HepG2 (cell line): Measurements from ENCODE around the gene ADAP2. TPM values are rescaled to one million over a fixed set of nuclear protein-coding genes. Genes with fewer than 3 reads are reported as not detected.

Source experiments
- ELF3 ChIP-seq: IDR thresholded peaks from 2 replicates; pipeline ENCODE4 v1.6.1; 2016; ENCODE audit warnings: missing genetic modification reagents, missing compliant biosample characterization
- FLYWCH1 ChIP-seq: sonication (generic); formaldehyde crosslinking; IDR thresholded peaks from 2 replicates; pipeline ENCODE4 v1.8.1; 2023; ENCODE audit warnings: mild to moderate bottlenecking, missing genetic modification reagents
- ISL2 ChIP-seq: sonication (generic); formaldehyde crosslinking; IDR thresholded peaks from 2 replicates; pipeline ENCODE4 v1.5.0; 2020; ENCODE audit warnings: missing genetic modification reagents
- MYPOP ChIP-seq: sonication (generic); formaldehyde crosslinking; IDR thresholded peaks from 2 replicates; pipeline ENCODE4 v1.8.1; 2023; ENCODE audit warnings: mild to moderate bottlenecking, moderate library complexity, missing genetic modification reagents
- NAIF1 ChIP-seq: sonication (generic); formaldehyde crosslinking; IDR thresholded peaks from 2 replicates; pipeline ENCODE4 v1.5.0; 2020; ENCODE audit warnings: mild to moderate bottlenecking, missing genetic modification reagents, borderline replicate concordance
- NR0B2 ChIP-seq: sonication (generic); formaldehyde crosslinking; IDR thresholded peaks from 2 replicates; pipeline ENCODE4 v1.4.0; 2020; ENCODE audit warnings: mild to moderate bottlenecking, missing genetic modification reagents
- SRSF9 ChIP-seq: fragments of 200-400 bp; formaldehyde crosslinking; IDR thresholded peaks from 2 replicates; pipeline ENCODE4 v1.6.1; 2018; ENCODE audit warnings: borderline replicate concordance, mild to moderate bottlenecking, low read depth, low read length; ENCODE audit not compliant: insufficient read depth, poor library complexity, severe bottlenecking
- SUZ12 ChIP-seq: fragments of 150-350 bp; IDR thresholded peaks from 2 replicates; pipeline ENCODE4 v1.6.1; 2014; ENCODE audit warnings: low read depth, low read length
- ZBTB40 ChIP-seq, 2 experiments: fragments of 450-650 bp in 1 of 2; sonication (generic) in 1 of 2; formaldehyde crosslinking in 1 of 2; IDR thresholded peaks; 2 replicates each; pipeline versions ENCODE4 v1.6.1 to v1.8.0; 2016 to 2022; ENCODE audit warnings: antibody characterized with exemption in 1 of 2, mild to moderate bottlenecking in 1 of 2, missing genetic modification reagents in 1 of 2
- ZBTB42 ChIP-seq: sonication (generic); formaldehyde crosslinking; IDR thresholded peaks from 2 replicates; pipeline ENCODE4 v1.5.0; 2020; ENCODE audit warnings: mild to moderate bottlenecking, missing genetic modification reagents
- ZFAT ChIP-seq: sonication (generic); formaldehyde crosslinking; conservative IDR thresholded peaks from 2 replicates; pipeline ENCODE4 v1.8.1; 2023; ENCODE audit warnings: missing genetic modification reagents, inconsistent platforms
- ZNF280D ChIP-seq: sonication (generic); formaldehyde crosslinking; IDR thresholded peaks from 2 replicates; pipeline ENCODE4 v1.5.1; 2020; ENCODE audit warnings: mild to moderate bottlenecking, missing genetic modification reagents
- ZNF775 ChIP-seq: sonication (generic); formaldehyde crosslinking; IDR thresholded peaks from 2 replicates; pipeline ENCODE4 v1.4.0; 2020; ENCODE audit warnings: missing genetic modification reagents, mild to moderate bottlenecking, moderate library complexity, borderline replicate concordance
- polyA plus RNA-seq, 8 experiments: library from polyadenylated mRNA; depleted of rRNA in 3 of 8; stranded (reverse) in 7 of 8; unstranded in 1 of 8; fragments of >200 nt; fragmentation: Illumina TruSeq in 4 of 8; extraction: Trizol in 4 of 8; gene quantifications; 2 replicates each; pipeline versions ENCODE4 v1.2.1 to v1.2.3, GENCODE V29; 2011 to 2016; ENCODE audit warnings: low read depth in 4 of 8, missing spikeins in 1 of 8, mixed read lengths in 1 of 8; ENCODE audit not compliant: insufficient read depth in 1 of 8
- total RNA-seq, 5 experiments: library from RNA; depleted of rRNA; stranded (reverse); fragments of >200 nt; fragmentation: Illumina TruSeq; extraction: Trizol; gene quantifications; 2 replicates each; pipeline ENCODE4 v1.2.3, GENCODE V29; 2016; ENCODE audit warnings: low read depth in 1 of 5

The ADAP2 gene
- total and polyA plus RNA-seq, 2 of the 13 experiments (the other 11 are each of a cell fraction or from before 2014, with no cell fraction given) = 0.51 to 0.70 TPM

GRCh38 chr17:30906101-30906911, 15.4 kb upstream of the ADAP2 start, which contains the start of gene TEFM (continued):
- 0 out of 2 replicates have a peak, but pooled peaks have one; percentile 35 for TF ChIP-seq ZFAT (CRISPR knock-in tag)
- peak; percentile 58; the same call in 1 of the 2 replicates for TF ChIP-seq ZNF280D (CRISPR knock-in tag)
- TF ChIP-seq NR0B2 (CRISPR knock-in tag) = peak; percentile 68; the same call in 1 of the 2 replicates
- no peak for TF ChIP-seq SUZ12
- TF ChIP-seq ELF3 = peak; percentile 87
- TF ChIP-seq SRSF9 = no peak
- peak; percentile 87 for TF ChIP-seq ISL2 (CRISPR knock-in tag)
- peak; percentile 78; the same call in 1 of the 2 replicates for TF ChIP-seq ZNF775 (CRISPR knock-in tag)
- 0 out of 2 replicates have a peak, but pooled peaks have one; percentile 37 for TF ChIP-seq FLYWCH1 (CRISPR knock-in tag)
- peak; percentile 70; the same call in 1 of the 2 replicates for TF ChIP-seq MYPOP
- peak; percentile 96 for TF ChIP-seq ZBTB40 (IDR thresholded peaks at IDR 0.05)
- TF ChIP-seq ZBTB40 (CRISPR knock-in tag; IDR thresholded peaks at IDR 0.05) = peak; percentile 93
- peak; percentile 85; the same call in 1 of the 2 replicates for TF ChIP-seq NAIF1 (CRISPR knock-in tag)
- no peak; the same call in 1 of the 2 replicates for TF ChIP-seq ZBTB42 (CRISPR knock-in tag)
